Mesendoderm (in vitro differentiated cells): ENCODE results near the gene ADARB2.

Source experiments
- DNase-seq: peaks from one replicate; pipeline ENCODE4 v3.0.0; 2013
- H2AK5ac ChIP-seq: 2 replicates; pipeline ENCODE4 v1.6.1; 2013; ENCODE audit warnings: low read length, inconsistent platforms
- H2BK120ac ChIP-seq: 2 replicates; pipeline ENCODE4 v1.6.1; 2013; ENCODE audit warnings: low read depth, mild to moderate bottlenecking, low read length, moderate library complexity, mixed read lengths
- H2BK15ac ChIP-seq: replicated peaks from 2 replicates; pipeline ENCODE4 v1.6.1; 2013; ENCODE audit warnings: low read depth, mild to moderate bottlenecking, moderate library complexity
- H2BK5ac ChIP-seq: 2 replicates; pipeline ENCODE4 v1.6.1; 2013; ENCODE audit warnings: low read length, inconsistent platforms
- H3K18ac ChIP-seq: 2 replicates; pipeline ENCODE4 v1.6.1; 2013; ENCODE audit warnings: mild to moderate bottlenecking, low read length, mixed read lengths
- H3K23ac ChIP-seq: one replicate; pipeline ENCODE4 v1.6.1; 2013; ENCODE audit warnings: low read length
- H3K27ac ChIP-seq: 2 replicates; pipeline ENCODE4 v1.5.1; 2013; ENCODE audit warnings: low read depth, mild to moderate bottlenecking, inconsistent platforms, low read length, moderate library complexity
- H3K27me3 ChIP-seq: 2 replicates; pipeline ENCODE4 v1.6.1; 2013; ENCODE audit warnings: low read length, control low read depth, mild to moderate bottlenecking, inconsistent platforms; ENCODE audit not compliant: insufficient read depth, poor library complexity
- H3K36me3 ChIP-seq: 2 replicates; pipeline ENCODE4 v1.6.1; 2013; ENCODE audit warnings: low read length, inconsistent platforms; ENCODE audit not compliant: control insufficient read depth, insufficient read depth
- H3K4ac ChIP-seq: one replicate; pipeline ENCODE4 v1.6.1; 2013; ENCODE audit warnings: low read depth, mild to moderate bottlenecking, low read length, moderate library complexity
- H3K4me1 ChIP-seq: 2 replicates; pipeline ENCODE4 v1.6.1; 2013; ENCODE audit warnings: low read depth, low read length, inconsistent platforms; ENCODE audit not compliant: control insufficient read depth
- H3K4me2 ChIP-seq: 2 replicates; pipeline ENCODE4 v1.6.1; 2013; ENCODE audit warnings: low read length
- H3K4me3 ChIP-seq: 2 replicates; pipeline ENCODE4 v1.5.1; 2013; ENCODE audit warnings: mild to moderate bottlenecking, low read length
- H3K56ac ChIP-seq: one replicate; pipeline ENCODE4 v1.6.1; 2013; ENCODE audit warnings: low read length
- H3K79me1 ChIP-seq: 2 replicates; pipeline ENCODE4 v1.6.1; 2013; ENCODE audit warnings: low read length, inconsistent platforms
- H3K79me2 ChIP-seq: 2 replicates; pipeline ENCODE4 v1.6.1; 2013; ENCODE audit warnings: mild to moderate bottlenecking, low read length; ENCODE audit not compliant: control insufficient read depth, insufficient read depth
- H3K9ac ChIP-seq: 2 replicates; pipeline ENCODE4 v1.6.1; 2013; ENCODE audit warnings: low read length, inconsistent platforms
- H4K5ac ChIP-seq: one replicate; pipeline ENCODE4 v1.6.1; 2013; ENCODE audit warnings: low read length
- H4K8ac ChIP-seq: one replicate; pipeline ENCODE4 v1.6.1; 2013; ENCODE audit warnings: low read depth, mild to moderate bottlenecking, control low read depth, low read length, moderate library complexity
- whole genome bisulfite sequencing: extraction: QIAGEN DNeasy Blood & Tissue Kit; methylation state at CpG from one replicate; pipeline ENCODE4 v1.1.7; 2013; ENCODE audit warnings: low lambda C conversion rate, missing lambda C conversion rate; ENCODE audit not compliant: insufficient coverage; ENCODE audit errors: extremely low coverage; 5-methylcytosine and 5-hydroxymethylcytosine counted together

The ADARB2 gene

DNA sequence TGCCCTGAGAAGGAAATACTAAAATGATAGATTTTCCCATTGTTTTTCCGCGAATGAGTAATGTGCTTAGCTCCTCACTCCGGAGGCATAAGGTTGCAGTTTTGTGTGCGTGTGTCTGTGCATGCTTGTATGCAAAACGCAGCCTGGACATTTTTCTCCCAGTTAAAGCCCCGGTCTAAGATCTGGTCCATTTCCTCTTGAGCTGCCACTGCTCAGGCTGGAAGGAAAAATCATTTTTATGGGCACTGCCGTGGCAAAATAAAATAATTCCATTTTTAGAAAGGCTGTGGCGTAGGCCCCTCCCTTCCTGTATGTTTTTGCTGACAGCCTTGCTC, 420.5 kb downstream of the ADARB2 start:
- H3K18ac ChIP-seq, result no peak overlapping the region
- H2BK15ac ChIP-seq, result no peak overlapping the region
- H3K4me2 ChIP-seq, result no peak overlapping the region
- no peak overlapping the region for H4K8ac ChIP-seq
- no CpG with 5 or more reads among the region's 8 CpGs for WGBS
- no peak for DNase-seq
- no peak overlapping the region for H3K23ac ChIP-seq
- H3K79me1 ChIP-seq, result no peaks in the 10 kb centered on the region
- H2BK120ac ChIP-seq, result no peak overlapping the region
- H3K4me3 ChIP-seq, result no peak overlapping the region
- H3K4ac ChIP-seq, result no peak overlapping the region
- H3K36me3 ChIP-seq, result no peaks in the 10 kb centered on the region
- no peak overlapping the region for H2BK5ac ChIP-seq
- no peak overlapping the region for H3K27ac ChIP-seq
- H4K5ac ChIP-seq, result no peak overlapping the region
- no peaks in the 10 kb centered on the region for H3K27me3 ChIP-seq
- H3K4me1 ChIP-seq, result no peaks in the 10 kb centered on the region
- H3K9ac ChIP-seq, result no peak overlapping the region
- no peaks in the 10 kb centered on the region for H3K79me2 ChIP-seq
- no peak overlapping the region for H2AK5ac ChIP-seq
- H3K56ac ChIP-seq, result no peak overlapping the region

DNA sequence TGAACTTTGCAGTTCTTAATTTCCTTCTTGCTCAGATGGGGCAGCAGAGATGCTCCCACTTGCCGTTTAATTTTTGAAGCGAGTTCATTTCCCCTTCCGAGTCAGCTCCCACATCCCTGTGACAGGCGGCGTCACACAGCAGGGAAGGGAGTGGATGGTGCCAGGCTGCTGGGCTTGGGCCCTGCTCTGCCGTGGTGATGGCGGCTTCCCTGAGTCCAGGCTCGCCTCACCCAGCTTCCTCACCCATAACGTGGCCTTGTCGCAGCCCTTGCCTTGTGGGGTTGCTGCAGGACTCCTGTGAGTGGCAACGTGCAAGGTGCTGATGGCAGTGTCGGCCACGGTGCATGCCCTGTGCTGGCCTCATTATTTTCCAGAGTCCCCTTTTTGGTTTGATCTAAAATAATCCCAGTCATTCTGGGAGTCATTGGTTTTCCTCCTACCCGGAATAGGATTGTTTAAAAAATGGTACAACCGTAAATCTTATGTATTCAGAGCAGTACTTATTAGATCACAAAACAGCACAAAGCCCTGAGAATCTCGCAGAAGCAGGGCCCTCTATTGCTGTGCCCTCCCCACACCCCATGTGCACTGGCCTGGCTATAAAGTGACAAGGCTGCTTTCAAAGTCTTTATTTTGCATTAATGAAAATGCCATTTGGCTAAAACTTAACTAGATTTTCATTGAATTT, 421.1 kb downstream of the ADARB2 start:
- no CpG with 5 or more reads among the region's 16 CpGs for WGBS
- H3K56ac ChIP-seq, result no peak overlapping the region
- no peaks in the 10 kb centered on the region for H3K79me1 ChIP-seq
- H2BK15ac ChIP-seq, result no peak overlapping the region
- no peak overlapping the region for H3K4me3 ChIP-seq
- H3K23ac ChIP-seq, result no peak overlapping the region
- H4K5ac ChIP-seq, result no peak overlapping the region
- no peak overlapping the region for H3K27ac ChIP-seq
- H3K36me3 ChIP-seq, result no peaks in the 10 kb centered on the region
- no peaks in the 10 kb centered on the region for H3K4me1 ChIP-seq
- H3K4me2 ChIP-seq, result no peak overlapping the region
- DNase-seq, result no peak
- no peak overlapping the region for H3K18ac ChIP-seq
- no peak overlapping the region for H2AK5ac ChIP-seq
- H2BK5ac ChIP-seq, result no peak overlapping the region
- H2BK120ac ChIP-seq, result no peak overlapping the region
- no peaks in the 10 kb centered on the region for H3K27me3 ChIP-seq
- no peak overlapping the region for H4K8ac ChIP-seq
- H3K79me2 ChIP-seq, result no peaks in the 10 kb centered on the region
- no peak overlapping the region for H3K4ac ChIP-seq
- no peak overlapping the region for H3K9ac ChIP-seq

DNA sequence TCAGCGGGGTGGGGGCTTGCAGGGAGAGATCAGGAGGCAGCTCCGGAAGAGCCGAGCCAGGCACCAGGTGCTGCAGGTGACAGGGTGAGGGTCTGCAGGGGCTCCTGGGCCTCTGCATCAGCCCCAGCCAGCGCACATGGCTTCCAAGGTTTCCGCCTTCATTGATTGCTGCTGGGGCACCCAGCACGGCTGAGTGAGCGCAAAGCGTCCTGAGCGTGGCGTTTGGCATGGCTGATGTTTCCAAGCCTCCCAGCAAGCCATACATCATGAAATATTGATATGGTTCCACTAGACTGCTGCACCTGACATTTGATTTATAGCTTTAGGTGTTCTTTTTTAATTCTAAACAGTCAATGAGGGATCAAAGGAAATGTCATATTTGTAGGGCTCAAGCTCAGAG, 422.1 kb downstream of the ADARB2 start:
- Histone ChIP-seq H3K4me1 (no peaks in the 10 kb centered on the region), H2BK120ac (no peak overlapping the region), H3K27me3 (no peaks in the 10 kb centered on the region), H3K9ac (no peak overlapping the region), H2BK15ac (no peak overlapping the region), H3K79me1 (no peaks in the 10 kb centered on the region), H2AK5ac (no peak overlapping the region), H3K23ac (no peak overlapping the region), H3K79me2 (no peaks in the 10 kb centered on the region), H3K4me2 (no peak overlapping the region), H3K27ac (no peak overlapping the region), H3K18ac (no peak overlapping the region), H3K4me3 (no peak overlapping the region), H3K4ac (no peak overlapping the region), H2BK5ac (no peak overlapping the region), H4K8ac (no peak overlapping the region), H3K56ac (no peak overlapping the region), H3K36me3 (no peaks in the 10 kb centered on the region), H4K5ac (no peak overlapping the region)
- DNase-seq, result no peak
- no CpG with 5 or more reads among the region's 10 CpGs for WGBS

DNA sequence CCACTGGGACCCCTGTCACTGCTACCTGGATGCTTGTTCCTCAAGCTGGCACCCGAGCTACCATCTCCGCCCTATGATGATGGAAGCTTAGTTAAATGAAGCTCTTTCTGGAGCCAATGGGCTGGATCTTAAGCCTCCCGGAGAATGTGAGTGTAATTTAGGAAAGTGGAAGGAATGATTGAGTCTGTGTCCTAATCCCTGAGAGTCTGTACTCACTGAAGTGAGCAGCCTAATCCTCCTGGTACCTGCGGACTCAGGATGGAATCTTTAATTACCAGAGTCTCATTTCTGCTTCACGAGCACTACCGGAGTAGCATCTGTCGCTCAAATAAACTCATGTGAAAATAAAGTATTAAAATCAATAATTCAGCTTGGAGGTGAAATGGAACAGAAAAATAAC, 425.6 kb downstream of the ADARB2 start:
- H3K36me3 ChIP-seq, result no peaks in the 10 kb centered on the region
- no peak for DNase-seq
- no peak overlapping the region for H4K5ac ChIP-seq
- H2AK5ac ChIP-seq, result no peak overlapping the region
- H3K56ac ChIP-seq, result no peak overlapping the region
- no peak overlapping the region for H2BK15ac ChIP-seq
- H3K27me3 ChIP-seq, result no peaks in the 10 kb centered on the region
- WGBS, result no CpG with 5 or more reads among the region's 7 CpGs
- H3K79me1 ChIP-seq, result no peaks in the 10 kb centered on the region
- H3K18ac ChIP-seq, result no peak overlapping the region
- no peak overlapping the region for H3K27ac ChIP-seq
- no peak overlapping the region for H2BK120ac ChIP-seq
- H3K4me2 ChIP-seq, result no peak overlapping the region
- H4K8ac ChIP-seq, result no peak overlapping the region
- no peaks in the 10 kb centered on the region for H3K4me1 ChIP-seq
- no peak overlapping the region for H3K4ac ChIP-seq
- H2BK5ac ChIP-seq, result no peak overlapping the region
- no peak overlapping the region for H3K9ac ChIP-seq
- no peak overlapping the region for H3K23ac ChIP-seq
- H3K4me3 ChIP-seq, result no peak overlapping the region
- H3K79me2 ChIP-seq, result no peaks in the 10 kb centered on the region

DNA sequence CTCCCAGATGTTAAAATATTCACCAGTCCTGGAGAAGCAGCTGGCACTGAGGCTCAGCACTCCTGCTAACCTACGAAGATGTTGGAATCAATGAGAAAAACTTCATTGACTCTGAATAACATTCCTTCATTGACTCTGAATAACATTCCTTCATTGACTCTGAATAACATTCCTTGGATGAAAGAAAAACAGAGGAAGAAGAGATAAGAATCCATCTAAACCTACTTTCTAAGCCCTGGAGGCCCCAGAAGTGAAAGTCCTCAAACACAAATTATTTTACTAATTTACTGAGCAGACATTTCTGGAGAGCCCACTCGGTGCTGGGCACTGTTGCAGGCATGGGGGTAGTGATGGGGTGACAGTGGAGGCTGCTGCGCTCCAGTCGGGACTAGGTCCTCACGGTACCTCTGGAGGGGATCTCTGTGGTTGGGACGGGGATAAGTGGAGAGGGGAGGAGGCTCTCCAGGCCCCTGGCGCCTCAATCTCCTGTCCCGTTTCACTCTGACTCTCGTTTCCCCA, 427.0 kb downstream of the ADARB2 start:
- peak; percentile 63 for DNase-seq
- Histone ChIP-seq H2BK120ac (no peak overlapping the region), H3K23ac (no peak overlapping the region), H3K4ac (no peak overlapping the region), H3K56ac (no peak overlapping the region), H3K27ac (no peak overlapping the region), H3K27me3 (no peaks in the 10 kb centered on the region), H3K4me3 (no peak overlapping the region), H3K36me3 (no peaks in the 10 kb centered on the region), H3K79me2 (no peaks in the 10 kb centered on the region), H3K79me1 (no peaks in the 10 kb centered on the region), H3K18ac (no peak overlapping the region), H3K9ac (no peak overlapping the region), H2BK15ac (no peak overlapping the region), H4K8ac (no peak overlapping the region), H4K5ac (no peak overlapping the region), H2AK5ac (no peak overlapping the region), H3K4me1 (no peaks in the 10 kb centered on the region), H3K4me2 (no peak overlapping the region), H2BK5ac (no peak overlapping the region)
- no CpG with 5 or more reads among the region's 9 CpGs for WGBS
